Lower leg skin (tissue), 3 donors: ENCODE results near the gene IL18BP.

Source experiments
- POLR2A ChIP-seq, 2 donors: fragments of 450-650 bp; IDR thresholded peaks; one replicate each; pipeline ENCODE4 v1.6.1; 2016 to 2017; ENCODE audit warnings: antibody characterized with exemption in 2 of 2, mild to moderate bottlenecking in 1 of 2, moderate library complexity in 1 of 2
- TF ChIP-seq, protein P1 (sequence below), 3 donors: fragments of 450-650 bp; IDR thresholded peaks; one replicate each; pipeline ENCODE4 v1.5.1; 2016; ENCODE audit warnings: antibody characterized with exemption in 3 of 3, mild to moderate bottlenecking in 3 of 3, moderate library complexity in 2 of 3

- TF ChIP-seq, protein P1, sequence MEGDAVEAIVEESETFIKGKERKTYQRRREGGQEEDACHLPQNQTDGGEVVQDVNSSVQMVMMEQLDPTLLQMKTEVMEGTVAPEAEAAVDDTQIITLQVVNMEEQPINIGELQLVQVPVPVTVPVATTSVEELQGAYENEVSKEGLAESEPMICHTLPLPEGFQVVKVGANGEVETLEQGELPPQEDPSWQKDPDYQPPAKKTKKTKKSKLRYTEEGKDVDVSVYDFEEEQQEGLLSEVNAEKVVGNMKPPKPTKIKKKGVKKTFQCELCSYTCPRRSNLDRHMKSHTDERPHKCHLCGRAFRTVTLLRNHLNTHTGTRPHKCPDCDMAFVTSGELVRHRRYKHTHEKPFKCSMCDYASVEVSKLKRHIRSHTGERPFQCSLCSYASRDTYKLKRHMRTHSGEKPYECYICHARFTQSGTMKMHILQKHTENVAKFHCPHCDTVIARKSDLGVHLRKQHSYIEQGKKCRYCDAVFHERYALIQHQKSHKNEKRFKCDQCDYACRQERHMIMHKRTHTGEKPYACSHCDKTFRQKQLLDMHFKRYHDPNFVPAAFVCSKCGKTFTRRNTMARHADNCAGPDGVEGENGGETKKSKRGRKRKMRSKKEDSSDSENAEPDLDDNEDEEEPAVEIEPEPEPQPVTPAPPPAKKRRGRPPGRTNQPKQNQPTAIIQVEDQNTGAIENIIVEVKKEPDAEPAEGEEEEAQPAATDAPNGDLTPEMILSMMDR (IDR thresholded peaks at IDR 0.05), result no peak
- TF ChIP-seq POLR2A (IDR thresholded peaks at IDR 0.05), result no peak
Observed at GRCh38 chr11:71977090-71977489, 21.6 kb upstream of the IL18BP start.
